GM19351 (cell line): ENCODE data around the gene NCOA5.

Experiments
- ATAC-seq: cut with Tn5 transposase; IDR thresholded peaks from one replicate; pipeline ENCODE4 v1.9.1; 2021; ENCODE audit warnings: mild to moderate bottlenecking, moderate library complexity; ENCODE audit not compliant: unreplicated experiment

NCOA5 gene

GRCh38 chr20:46063151-46063550, 26.6 kb downstream of the NCOA5 start:
- no peak for ATAC-seq

GRCh38 chr20:46062621-46063020, 27.1 kb downstream of the NCOA5 start:
- no peak for ATAC-seq

- no peak for ATAC-seq
Observed at GRCh38 chr20:46062151-46062550, 27.6 kb downstream of the NCOA5 start.

- ATAC-seq, result no peak
Observed at GRCh38 chr20:46060975-46061374, 28.8 kb downstream of the NCOA5 start.

GRCh38 chr20:46060301-46060881, 29.4 kb downstream of the NCOA5 start:
- ATAC-seq, result no peak

- no peak for ATAC-seq
Observed at GRCh38 chr20:46058599-46059281, 31.0 kb downstream of the NCOA5 start.

GRCh38 chr20:46057856-46058598, 31.7 kb downstream of the NCOA5 start:
- ATAC-seq, result no peak

GRCh38 chr20:46056970-46057855, 32.5 kb downstream of the NCOA5 start:
- ATAC-seq, result no peak

GRCh38 chr20:46056027-46056833, 33.5 kb downstream of the NCOA5 start:
- ATAC-seq, result no peak

- ATAC-seq, result no peak
Observed at GRCh38 chr20:46055269-46055668, 34.5 kb downstream of the NCOA5 start.

GRCh38 chr20:46054606-46055005, 35.2 kb downstream of the NCOA5 start:
- no peak for ATAC-seq

GRCh38 chr20:46053416-46053815, 36.3 kb downstream of the NCOA5 start:
- ATAC-seq, result no peak

- no peak for ATAC-seq
Observed at GRCh38 chr20:46051556-46052308, 38.0 kb downstream of the NCOA5 start.

- ATAC-seq, result no peak
Observed at GRCh38 chr20:46050885-46051284, 38.9 kb downstream of the NCOA5 start.

GRCh38 chr20:46050444-46050843, 39.3 kb downstream of the NCOA5 start:
- no peak for ATAC-seq

GRCh38 chr20:46049815-46050214, 39.9 kb downstream of the NCOA5 start:
- no peak for ATAC-seq

- ATAC-seq, result no peak
Observed at GRCh38 chr20:46049190-46049589, 40.6 kb downstream of the NCOA5 start.

- no peak for ATAC-seq
Observed at GRCh38 chr20:46047821-46048220, 41.9 kb downstream of the NCOA5 start.

- no peak for ATAC-seq
Observed at GRCh38 chr20:46046588-46047310, 43.0 kb downstream of the NCOA5 start.
